HEK293 (cell line): Measurements from ENCODE around the gene TMEM252.

ENCODE experiments used
- CTCF ChIA-PET: fragments of 350-600 bp; formaldehyde crosslinking; extraction: SDS; loops from one replicate; lab custom pipeline; 2021; ENCODE audit warnings: antibody characterized with exemption; lab: Yijun Ruan, JAX
- POLR2A ChIA-PET: fragments of 300-600 bp; formaldehyde crosslinking; extraction: SDS; loops from one replicate; lab custom pipeline; 2020; ENCODE audit warnings: antibody characterized with exemption, inconsistent platforms; lab: Yijun Ruan, JAX
- H3K27ac ChIP-seq: fragments of 200-500 bp; sonication (Bioruptor generic); 2 replicates; pipeline ENCODE4 v1.5.1; 2014; ENCODE audit warnings: low read depth, low read length, control low read depth, inconsistent platforms; ENCODE audit errors: extremely low read depth
- H3K36me3 ChIP-seq, 2 experiments: fragments of 200-500 bp in 1 of 2; sonication (Bioruptor generic) in 1 of 2; 1 replicate in 1 of 2; 2 replicates in 1 of 2; pipeline ENCODE4 v1.5.1; 2014 to 2017; ENCODE audit warnings: inconsistent platforms in 2 of 2, low read length in 2 of 2; ENCODE audit not compliant: control insufficient read depth in 2 of 2, insufficient read depth in 1 of 2
- H3K4me1 ChIP-seq: fragments of 200-500 bp; sonication (Bioruptor generic); 2 replicates; pipeline ENCODE4 v1.5.1; 2014; ENCODE audit warnings: mild to moderate bottlenecking, low read length, inconsistent platforms; ENCODE audit not compliant: control insufficient read depth, insufficient read depth
- H3K4me3 ChIP-seq: 2 replicates; pipeline ENCODE4 v1.5.1; 2011; ENCODE audit warnings: low read depth, mild to moderate bottlenecking, control low read depth, low read length, moderate library complexity
- H3K9me3 ChIP-seq: fragments of 200-500 bp; sonication (Bioruptor generic); 2 replicates; pipeline ENCODE4 v1.5.1; 2014; ENCODE audit warnings: low read depth, low read length, inconsistent platforms; ENCODE audit not compliant: control insufficient read depth, insufficient read depth
- BCL11B ChIP-seq: fragments of 450-650 bp; formaldehyde crosslinking; IDR thresholded peaks from 2 replicates; pipeline ENCODE4 v1.5.1; 2016; ENCODE audit warnings: low read depth, missing biosample characterization, missing genetic modification characterization
- MZF1 ChIP-seq: fragments of 450-650 bp; formaldehyde crosslinking; IDR thresholded peaks from 2 replicates; pipeline ENCODE4 v1.5.1; 2017; ENCODE audit warnings: missing biosample characterization, missing genetic modification characterization, borderline replicate concordance
- SALL2 ChIP-seq: fragments of 450-650 bp; formaldehyde crosslinking; IDR thresholded peaks from 2 replicates; pipeline ENCODE4 v1.5.0; 2017; ENCODE audit warnings: missing biosample characterization, mild to moderate bottlenecking, missing genetic modification characterization, borderline replicate concordance
- SP2 ChIP-seq: fragments of 450-650 bp; formaldehyde crosslinking; IDR thresholded peaks from 2 replicates; pipeline ENCODE4 v1.5.1; 2016; ENCODE audit warnings: missing biosample characterization, missing genetic modification characterization
- TSHZ1 ChIP-seq: fragments of 450-650 bp; formaldehyde crosslinking; IDR thresholded peaks from 2 replicates; pipeline ENCODE4 v1.5.1; 2016; ENCODE audit warnings: missing biosample characterization, missing genetic modification characterization, borderline replicate concordance
- ZBTB1 ChIP-seq: fragments of 450-650 bp; formaldehyde crosslinking; IDR thresholded peaks from 2 replicates; pipeline ENCODE4 v1.5.1; 2016; ENCODE audit warnings: missing biosample characterization, missing genetic modification characterization
- ZNF10 ChIP-seq: fragments of 450-650 bp; formaldehyde crosslinking; IDR thresholded peaks from 2 replicates; pipeline ENCODE4 v1.5.1; 2017; ENCODE audit warnings: missing biosample characterization, missing genetic modification characterization
- ZNF175 ChIP-seq: fragments of 450-650 bp; formaldehyde crosslinking; IDR thresholded peaks from 2 replicates; pipeline ENCODE4 v1.5.1; 2016; ENCODE audit warnings: missing biosample characterization, missing genetic modification characterization
- ZNF2 ChIP-seq: fragments of 450-650 bp; formaldehyde crosslinking; IDR thresholded peaks from 2 replicates; pipeline ENCODE4 v1.5.1; 2016; ENCODE audit warnings: missing biosample characterization, missing genetic modification characterization
- ZNF302 ChIP-seq: fragments of 450-650 bp; formaldehyde crosslinking; IDR thresholded peaks from 2 replicates; pipeline ENCODE4 v1.5.1; 2016; ENCODE audit warnings: missing biosample characterization, missing genetic modification characterization, low read depth
- ZNF335 ChIP-seq: fragments of 450-650 bp; formaldehyde crosslinking; conservative IDR thresholded peaks from 2 replicates; pipeline ENCODE4 v1.5.1; 2016; ENCODE audit warnings: missing biosample characterization, missing genetic modification characterization
- ZNF350 ChIP-seq: fragments of 450-650 bp; formaldehyde crosslinking; IDR thresholded peaks from 2 replicates; pipeline ENCODE4 v1.5.0; 2017; ENCODE audit warnings: missing biosample characterization, mild to moderate bottlenecking, missing genetic modification characterization
- ZNF391 ChIP-seq: fragments of 450-650 bp; formaldehyde crosslinking; IDR thresholded peaks from 2 replicates; pipeline ENCODE4 v1.5.1; 2016; ENCODE audit warnings: low read depth, missing biosample characterization, missing genetic modification characterization, borderline replicate concordance
- ZNF48 ChIP-seq: fragments of 450-650 bp; formaldehyde crosslinking; IDR thresholded peaks from 2 replicates; pipeline ENCODE4 v1.5.1; 2016; ENCODE audit warnings: missing biosample characterization, missing genetic modification characterization
- ZNF514 ChIP-seq: fragments of 450-650 bp; formaldehyde crosslinking; IDR thresholded peaks from 2 replicates; pipeline ENCODE4 v1.5.1; 2016; ENCODE audit warnings: missing biosample characterization, missing genetic modification characterization
- ZNF530 ChIP-seq: fragments of 450-650 bp; formaldehyde crosslinking; IDR thresholded peaks from 2 replicates; pipeline ENCODE4 v1.5.1; 2016; ENCODE audit warnings: low read depth, missing biosample characterization, missing genetic modification characterization
- ZNF560 ChIP-seq: fragments of 450-650 bp; formaldehyde crosslinking; IDR thresholded peaks from 2 replicates; pipeline ENCODE4 v1.5.1; 2017; ENCODE audit warnings: missing biosample characterization, missing genetic modification characterization, borderline replicate concordance
- ZNF692 ChIP-seq: fragments of 450-650 bp; formaldehyde crosslinking; IDR thresholded peaks from 2 replicates; pipeline ENCODE4 v1.5.1; 2016; ENCODE audit warnings: missing biosample characterization, missing genetic modification characterization
- ZNF837 ChIP-seq: fragments of 450-650 bp; formaldehyde crosslinking; IDR thresholded peaks from 2 replicates; pipeline ENCODE4 v1.5.1; 2016; ENCODE audit warnings: missing biosample characterization, missing genetic modification characterization
- ZSCAN30 ChIP-seq: fragments of 450-650 bp; IDR thresholded peaks from 2 replicates; pipeline ENCODE4 v1.5.1; 2018; ENCODE audit warnings: missing biosample characterization, mild to moderate bottlenecking, missing genetic modification characterization, moderate library complexity
- ZXDB ChIP-seq: fragments of 450-650 bp; formaldehyde crosslinking; IDR thresholded peaks from 2 replicates; pipeline ENCODE4 v1.5.1; 2016; ENCODE audit warnings: missing biosample characterization, missing genetic modification characterization
- TF ChIP-seq, protein P1 (sequence below): fragments of 450-650 bp; formaldehyde crosslinking; IDR thresholded peaks from 2 replicates; pipeline ENCODE4 v1.5.1; 2017; ENCODE audit warnings: missing biosample characterization, missing genetic modification characterization
- TF ChIP-seq, protein P2 (sequence below): fragments of 450-650 bp; formaldehyde crosslinking; IDR thresholded peaks from 2 replicates; pipeline ENCODE4 v1.5.1; 2016; ENCODE audit warnings: missing biosample characterization, missing genetic modification characterization
- TF ChIP-seq, protein P3 (sequence below): fragments of 450-650 bp; formaldehyde crosslinking; IDR thresholded peaks from 2 replicates; pipeline ENCODE4 v1.5.1; 2016; ENCODE audit warnings: missing biosample characterization, missing genetic modification characterization

Gene TMEM252

GRCh38 chr9:68555437-68556150, 14.9 kb upstream of the TMEM252 start (continued):
- TF ChIP-seq, protein P1, sequence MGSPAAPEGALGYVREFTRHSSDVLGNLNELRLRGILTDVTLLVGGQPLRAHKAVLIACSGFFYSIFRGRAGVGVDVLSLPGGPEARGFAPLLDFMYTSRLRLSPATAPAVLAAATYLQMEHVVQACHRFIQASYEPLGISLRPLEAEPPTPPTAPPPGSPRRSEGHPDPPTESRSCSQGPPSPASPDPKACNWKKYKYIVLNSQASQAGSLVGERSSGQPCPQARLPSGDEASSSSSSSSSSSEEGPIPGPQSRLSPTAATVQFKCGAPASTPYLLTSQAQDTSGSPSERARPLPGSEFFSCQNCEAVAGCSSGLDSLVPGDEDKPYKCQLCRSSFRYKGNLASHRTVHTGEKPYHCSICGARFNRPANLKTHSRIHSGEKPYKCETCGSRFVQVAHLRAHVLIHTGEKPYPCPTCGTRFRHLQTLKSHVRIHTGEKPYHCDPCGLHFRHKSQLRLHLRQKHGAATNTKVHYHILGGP: no peak
- TF ChIP-seq ZNF560: no peak

DNA sequence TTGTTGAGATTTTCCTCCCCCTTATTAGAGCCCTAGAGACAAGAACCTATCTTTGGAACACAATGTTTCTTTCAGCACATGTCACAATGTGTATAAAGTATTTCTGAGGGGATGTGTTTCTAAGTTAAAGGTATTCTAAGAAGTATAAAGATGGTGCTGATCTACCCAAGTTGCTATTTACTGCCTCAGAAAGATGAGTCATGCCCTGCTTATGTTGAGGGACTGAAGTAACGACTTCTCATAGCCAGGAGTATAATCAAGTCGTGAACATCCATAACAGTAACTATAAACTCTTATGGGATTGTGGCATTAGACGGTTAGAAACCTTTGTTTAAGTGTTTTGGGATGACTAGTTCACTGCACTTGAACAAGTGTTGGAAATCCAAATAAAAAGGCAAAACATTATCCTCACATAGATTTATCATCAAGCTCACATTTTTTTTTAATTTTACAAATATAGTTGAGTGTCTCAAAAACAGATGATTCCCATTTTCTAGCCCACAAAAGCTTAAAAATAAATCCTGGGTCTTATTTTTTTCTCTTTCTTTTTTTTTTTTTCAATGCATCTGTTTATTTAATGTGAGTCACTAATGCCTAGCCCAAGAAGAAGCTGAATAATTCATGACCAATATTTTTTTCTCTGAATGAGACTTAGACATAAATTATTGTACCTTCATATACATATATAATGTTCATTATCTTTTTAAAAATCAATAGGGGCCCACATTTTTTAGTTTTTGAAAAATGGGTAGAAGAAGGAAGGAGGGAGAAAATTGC, 12.2 kb upstream of the TMEM252 start:
- CTCF ChIA-PET: interaction anchor here (1.4 to 2.2 kb wide), 2 partner anchors 15 to 46 kb away, joined by 3 to 10 read pairs; no protein-coding TSS in a partner anchor
- H3K4me3 ChIP-seq: no peak overlapping the region
- H3K9me3 ChIP-seq: no peaks in the 10 kb centered on the region
- H3K4me1 ChIP-seq: no peaks in the 10 kb centered on the region
- no peak for TF ChIP-seq ZNF837 (tag by site-specific recombination)
- no peak for TF ChIP-seq ZNF391
- TF ChIP-seq ZXDB: no peak
- no peak for TF ChIP-seq ZBTB1 (tag by site-specific recombination)
- TF ChIP-seq ZNF2 (tag by site-specific recombination): no peak
- no peak for TF ChIP-seq ZSCAN30
- TF ChIP-seq SP2 (tag by site-specific recombination): no peak
- no peak for TF ChIP-seq SALL2 (tag by site-specific recombination)
- TF ChIP-seq ZNF692: no peak
- no peak for TF ChIP-seq ZNF302
- TF ChIP-seq, protein P2, sequence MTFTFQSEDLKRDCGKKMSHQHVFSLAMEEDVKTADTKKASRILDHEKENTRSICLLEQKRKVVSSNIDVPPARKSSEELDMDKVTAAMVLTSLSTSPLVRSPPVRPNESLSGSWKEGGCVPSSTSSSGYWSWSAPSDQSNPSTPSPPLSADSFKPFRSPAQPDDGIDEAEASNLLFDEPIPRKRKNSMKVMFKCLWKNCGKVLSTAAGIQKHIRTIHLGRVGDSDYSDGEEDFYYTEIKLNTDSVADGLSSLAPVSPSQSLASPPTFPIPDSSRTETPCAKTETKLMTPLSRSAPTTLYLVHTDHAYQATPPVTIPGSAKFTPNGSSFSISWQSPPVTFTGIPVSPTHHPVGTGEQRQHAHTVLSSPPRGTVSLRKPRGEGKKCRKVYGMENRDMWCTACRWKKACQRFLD (tag by site-specific recombination): no peak
- TF ChIP-seq ZNF10: no peak
- H3K27ac ChIP-seq: no peak overlapping the region
- POLR2A ChIA-PET: interaction anchor here (0.7 kb wide), 1 partner anchor 75 kb away, joined by 3 read pairs; no protein-coding TSS in a partner anchor
- H3K36me3 ChIP-seq: no peaks in the 10 kb centered on the region

DNA sequence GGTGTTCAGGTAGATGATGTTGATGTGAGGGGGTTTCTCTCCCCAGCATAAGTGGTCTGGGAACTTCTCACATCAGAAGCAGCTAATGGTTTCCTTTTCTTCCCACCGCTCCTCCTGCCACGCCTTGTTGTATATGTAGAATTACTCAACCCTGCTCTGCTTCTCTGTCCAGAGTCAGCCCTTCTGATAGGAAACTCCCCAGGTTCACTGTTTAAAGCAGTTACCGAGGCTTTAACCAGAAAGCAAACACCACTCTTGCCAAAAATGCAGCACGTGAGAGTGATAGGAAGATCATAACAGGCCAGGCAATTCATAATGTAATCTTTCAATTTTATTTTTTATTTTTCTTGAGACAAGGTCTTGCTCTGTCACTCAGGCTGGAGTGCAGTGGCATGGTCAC, 10.5 kb upstream of the TMEM252 start:
- ChIA-PET POLR2A (no interaction called here), CTCF (interaction anchor here (1.3 to 1.8 kb wide), 3 partner anchors 9 to 33 kb away, joined by 4 to 6 read pairs (median 6); no protein-coding TSS in a partner anchor)
- Histone ChIP-seq H3K4me1 (no peaks in the 10 kb centered on the region), H3K9me3 (no peaks in the 10 kb centered on the region), H3K36me3 (no peaks in the 10 kb centered on the region), H3K4me3 (no peak overlapping the region), H3K27ac (no peak overlapping the region)
- no peak for TF ChIP-seq ZNF10
- no peak for TF ChIP-seq ZNF175
- no peak for TF ChIP-seq ZNF530 (tag by site-specific recombination)
- no peak for TF ChIP-seq TSHZ1 (tag by site-specific recombination)
- no peak for TF ChIP-seq ZNF350 (tag by site-specific recombination)
- TF ChIP-seq ZNF48 (tag by site-specific recombination): no peak
- no peak for TF ChIP-seq ZNF335 (tag by site-specific recombination)
- TF ChIP-seq MZF1 (tag by site-specific recombination): no peak
- TF ChIP-seq BCL11B (tag by site-specific recombination): no peak
- TF ChIP-seq ZNF514 (tag by site-specific recombination): no peak
- TF ChIP-seq, protein P3, sequence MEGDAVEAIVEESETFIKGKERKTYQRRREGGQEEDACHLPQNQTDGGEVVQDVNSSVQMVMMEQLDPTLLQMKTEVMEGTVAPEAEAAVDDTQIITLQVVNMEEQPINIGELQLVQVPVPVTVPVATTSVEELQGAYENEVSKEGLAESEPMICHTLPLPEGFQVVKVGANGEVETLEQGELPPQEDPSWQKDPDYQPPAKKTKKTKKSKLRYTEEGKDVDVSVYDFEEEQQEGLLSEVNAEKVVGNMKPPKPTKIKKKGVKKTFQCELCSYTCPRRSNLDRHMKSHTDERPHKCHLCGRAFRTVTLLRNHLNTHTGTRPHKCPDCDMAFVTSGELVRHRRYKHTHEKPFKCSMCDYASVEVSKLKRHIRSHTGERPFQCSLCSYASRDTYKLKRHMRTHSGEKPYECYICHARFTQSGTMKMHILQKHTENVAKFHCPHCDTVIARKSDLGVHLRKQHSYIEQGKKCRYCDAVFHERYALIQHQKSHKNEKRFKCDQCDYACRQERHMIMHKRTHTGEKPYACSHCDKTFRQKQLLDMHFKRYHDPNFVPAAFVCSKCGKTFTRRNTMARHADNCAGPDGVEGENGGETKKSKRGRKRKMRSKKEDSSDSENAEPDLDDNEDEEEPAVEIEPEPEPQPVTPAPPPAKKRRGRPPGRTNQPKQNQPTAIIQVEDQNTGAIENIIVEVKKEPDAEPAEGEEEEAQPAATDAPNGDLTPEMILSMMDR (tag by site-specific recombination): no peak
